Measurements from ENCODE around the gene ZFYVE28.
A peak's percentile ranks its signal among the peaks of the same experiment; 100 is the strongest.

Gene ZFYVE28

GRCh38 chr4:2261110-2261852 lies 157.2 kb downstream of the ZFYVE28 start:
- H3K9me2 ChIP-seq (replicated peaks; ENCODE audit: control insufficient read depth, low read length) = no peaks in the 10 kb centered on the region
- no peaks in the 10 kb centered on the region for H3F3A ChIP-seq (ENCODE audit: control insufficient read depth, insufficient read depth)
- H3K36me3 ChIP-seq (ENCODE audit: control insufficient read depth, low read length) = no peaks in the 10 kb centered on the region
- TF ChIP-seq EZH2phosphoT487 (IDR thresholded peaks at IDR 0.05; ENCODE audit: borderline replicate concordance, low read length) (no peak), CTCF (IDR thresholded peaks at IDR 0.05; ENCODE audit: low read depth, low read length, poor library complexity, severe bottlenecking) (no peak)
- H3K4me1 ChIP-seq (ENCODE audit: control insufficient read depth, low read length) = peaks cover 26% of the 10 kb centered on the region
- H3K4me3 ChIP-seq (ENCODE audit: low read length) = peak overlapping the region; percentile 80
- H3K9me3 ChIP-seq (ENCODE audit: control insufficient read depth, insufficient read depth, low read length) = no peaks in the 10 kb centered on the region
- no peaks in the 10 kb centered on the region for H4K20me1 ChIP-seq (ENCODE audit: control insufficient read depth, insufficient read depth, low read depth, low read length)
- H3K4me2 ChIP-seq (ENCODE audit: low read length) = peak overlapping the region; percentile 82
- H3K27me3 ChIP-seq (ENCODE audit: control insufficient read depth, low read length) = no peaks in the 10 kb centered on the region
- no peak overlapping the region for H3K27ac ChIP-seq (ENCODE audit: low read depth, low read length)
- H3K79me2 ChIP-seq (ENCODE audit: control insufficient read depth, low read length) = no peaks in the 10 kb centered on the region

- Histone ChIP-seq H3K4me1 (ENCODE audit: control insufficient read depth, low read length) (peaks cover 26% of the 10 kb centered on the region), H3K27ac (ENCODE audit: low read depth, low read length) (no peak overlapping the region), H4K20me1 (ENCODE audit: control insufficient read depth, insufficient read depth, low read depth, low read length) (no peaks in the 10 kb centered on the region)
Observed at GRCh38 chr4:2260344-2261109, 157.9 kb downstream of the ZFYVE28 start.

GRCh38 chr4:2259541-2260343 lies 158.7 kb downstream of the ZFYVE28 start:
- Histone ChIP-seq H3K27ac (ENCODE audit: low read depth, low read length) (no peak overlapping the region), H3K4me1 (ENCODE audit: control insufficient read depth, low read length) (peaks cover 26% of the 10 kb centered on the region), H3K4me3 (ENCODE audit: low read length) (no peak overlapping the region), H3K4me2 (ENCODE audit: low read length) (no peak overlapping the region), H3K9me2 (replicated peaks; ENCODE audit: control insufficient read depth, low read length) (no peaks in the 10 kb centered on the region), H3K9me3 (ENCODE audit: control insufficient read depth, insufficient read depth, low read length) (no peaks in the 10 kb centered on the region), H4K20me1 (ENCODE audit: control insufficient read depth, insufficient read depth, low read depth, low read length) (no peaks in the 10 kb centered on the region), H3K27me3 (ENCODE audit: control insufficient read depth, low read length) (no peaks in the 10 kb centered on the region), H3K79me2 (ENCODE audit: control insufficient read depth, low read length) (no peaks in the 10 kb centered on the region), H3F3A (ENCODE audit: control insufficient read depth, insufficient read depth) (no peaks in the 10 kb centered on the region), H3K36me3 (ENCODE audit: control insufficient read depth, low read length) (no peaks in the 10 kb centered on the region)
- no peak for TF ChIP-seq CTCF (IDR thresholded peaks at IDR 0.05; ENCODE audit: low read depth, low read length, poor library complexity, severe bottlenecking)
- TF ChIP-seq EZH2phosphoT487 (IDR thresholded peaks at IDR 0.05; ENCODE audit: borderline replicate concordance, low read length) = no peak

More at GRCh38 chr4:2260344-2261109, 157.9 kb downstream of the ZFYVE28 start:
- TF ChIP-seq CTCF (IDR thresholded peaks at IDR 0.05; ENCODE audit: low read depth, low read length, poor library complexity, severe bottlenecking) = no peak
- TF ChIP-seq EZH2phosphoT487 (IDR thresholded peaks at IDR 0.05; ENCODE audit: borderline replicate concordance, low read length) = no peak
- peak overlapping the region; percentile 82 for H3K4me2 ChIP-seq (ENCODE audit: low read length)
- peak overlapping the region; percentile 80 for H3K4me3 ChIP-seq (ENCODE audit: low read length)
- no peaks in the 10 kb centered on the region for H3K27me3 ChIP-seq (ENCODE audit: control insufficient read depth, low read length)
- no peaks in the 10 kb centered on the region for H3F3A ChIP-seq (ENCODE audit: control insufficient read depth, insufficient read depth)
- no peaks in the 10 kb centered on the region for H3K9me3 ChIP-seq (ENCODE audit: control insufficient read depth, insufficient read depth, low read length)
- no peaks in the 10 kb centered on the region for H3K9me2 ChIP-seq (replicated peaks; ENCODE audit: control insufficient read depth, low read length)
- H3K79me2 ChIP-seq (ENCODE audit: control insufficient read depth, low read length) = no peaks in the 10 kb centered on the region
- no peaks in the 10 kb centered on the region for H3K36me3 ChIP-seq (ENCODE audit: control insufficient read depth, low read length)
